Thyroid gland (tissue), 4 donors: ENCODE results near the gene FITM1. TPM values are rescaled to one million over a fixed set of nuclear protein-coding genes. Genes with fewer than 3 reads are reported as not detected.
A peak's percentile ranks its signal among the peaks of the same experiment; 100 is the strongest.

Experiments used
- DNase-seq, 2 donors: peaks; one replicate each; pipeline ENCODE4 v3.0.0-alpha.2; 2019
- H3K27ac ChIP-seq, 3 donors: fragments of 200-600 bp; sonication (generic); 1 replicate in 2 of 3; 2 replicates in 1 of 3; pipeline ENCODE4 v1.5.1; 2016 to 2019; ENCODE audit warnings: mild to moderate bottlenecking in 1 of 3, moderate library complexity in 1 of 3
- H3K27me3 ChIP-seq: fragments of 200-600 bp; sonication (generic); one replicate; pipeline ENCODE4 v1.5.1; 2019
- H3K36me3 ChIP-seq, 2 donors: fragments of 200-600 bp; sonication (generic); one replicate each; pipeline ENCODE4 v1.5.1; 2016 to 2019
- H3K4me1 ChIP-seq, 2 donors: fragments of 200-600 bp; sonication (generic); one replicate each; pipeline ENCODE4 v1.5.1; 2017 to 2019
- H3K4me3 ChIP-seq, 3 donors: fragments of 200-600 bp; sonication (generic); replicated peaks in 1 of 3; 1 replicate in 2 of 3; 2 replicates in 1 of 3; pipeline ENCODE4 v1.5.1; 2016; ENCODE audit warnings: mild to moderate bottlenecking in 1 of 3
- H3K9me3 ChIP-seq: fragments of 200-600 bp; sonication (generic); one replicate; pipeline ENCODE4 v1.5.1; 2017
- CTCF ChIP-seq, 6 experiments: fragments of 200-600 bp in 3 of 6; fragments of 450-650 bp in 3 of 6; sonication (generic) in 3 of 6; IDR thresholded peaks; one replicate each; pipeline ENCODE4 v1.5.1; 2016 to 2019; ENCODE audit warnings: antibody characterized with exemption in 6 of 6, mild to moderate bottlenecking in 2 of 6, inconsistent platforms in 1 of 6, moderate library complexity in 1 of 6
- POLR2A ChIP-seq, 2 donors: fragments of 450-650 bp; IDR thresholded peaks; one replicate each; pipeline ENCODE4 v1.6.1; 2017; ENCODE audit warnings: antibody characterized with exemption in 2 of 2, mild to moderate bottlenecking in 2 of 2, moderate library complexity in 1 of 2
- WGBS, 2 donors: methylation state at CpG; one replicate each; pipeline ENCODE4 v1.1.5; 2017; 5-methylcytosine and 5-hydroxymethylcytosine counted together
- intact Hi-C: fragments of 100-400 bp; cut with DNase I; formaldehyde crosslinking; loops from one replicate; pipeline ENCODE4 v1.15.1; 2023
- total RNA-seq, 4 donors: library from RNA; depleted of rRNA; stranded (reverse); fragments of >200 nt; gene quantifications; one replicate each; pipeline ENCODE4 v1.2.3, GENCODE V29; 2016

Gene FITM1
- total RNA-seq, 4 donors from 2014 or later: 0.63 to 3.5 (median 2.7) TPM; not detected in 1

GRCh38 chr14:24110060-24110459 is 20.4 kb upstream of the FITM1 start:
- DNase-seq: no peak
- no peaks in the 10 kb centered on the region for H3K36me3 ChIP-seq
- 88 to 89% methylated on average over 9 of the region's 9 CpGs for WGBS, 2 donors
- H3K27me3 ChIP-seq: no peaks in the 10 kb centered on the region
- no peak overlapping the region for H3K27ac ChIP-seq
- intact Hi-C loops: no loop called here
- no peak overlapping the region for H3K4me3 ChIP-seq
- peaks cover 15 to 28% of the 10 kb centered on the region in 2 donors for H3K4me1 ChIP-seq
- H3K9me3 ChIP-seq: no peaks in the 10 kb centered on the region
- TF ChIP-seq POLR2A (IDR thresholded peaks at IDR 0.05) (no peak), CTCF (IDR thresholded peaks at IDR 0.05) (no peak)

- Histone ChIP-seq H3K27me3 (no peaks in the 10 kb centered on the region), H3K9me3 (no peaks in the 10 kb centered on the region), H3K4me3 (no peak overlapping the region), H3K27ac (no peak overlapping the region), H3K4me1 (peaks cover 16 to 26% of the 10 kb centered on the region in 2 donors), H3K36me3 (no peaks in the 10 kb centered on the region)
- WGBS, 2 donors: 30 to 76% methylated on average over 1 of the region's 1 CpG
- DNase-seq: no peak
- intact Hi-C loops: no loop called here
- TF ChIP-seq POLR2A (IDR thresholded peaks at IDR 0.05) (no peak), CTCF (IDR thresholded peaks at IDR 0.05) (no peak)
Observed at GRCh38 chr14:24110523-24110922, 19.9 kb upstream of the FITM1 start.

- DNase-seq: no peak
- H3K27me3 ChIP-seq: no peaks in the 10 kb centered on the region
- no peaks in the 10 kb centered on the region for H3K9me3 ChIP-seq
- peak overlapping the region; percentile 63 to 97 (median 90) for H3K4me3 ChIP-seq
- TF ChIP-seq CTCF (IDR thresholded peaks at IDR 0.05): no peak
- no peak for TF ChIP-seq POLR2A (IDR thresholded peaks at IDR 0.05)
- H3K36me3 ChIP-seq: peaks cover 5 to 11% of the 10 kb centered on the region in 2 donors
- peaks cover 14 to 16% of the 10 kb centered on the region in 2 donors for H3K4me1 ChIP-seq
- intact Hi-C loops: no loop called here
- WGBS, 2 donors: 20 to 26% methylated on average over 13 of the region's 15 CpGs
- H3K27ac ChIP-seq: peak overlapping the region; percentile 98 to 100 (median 99)
Observed at GRCh38 chr14:24113379-24113800, 17.1 kb upstream of the FITM1 start.

DNA sequence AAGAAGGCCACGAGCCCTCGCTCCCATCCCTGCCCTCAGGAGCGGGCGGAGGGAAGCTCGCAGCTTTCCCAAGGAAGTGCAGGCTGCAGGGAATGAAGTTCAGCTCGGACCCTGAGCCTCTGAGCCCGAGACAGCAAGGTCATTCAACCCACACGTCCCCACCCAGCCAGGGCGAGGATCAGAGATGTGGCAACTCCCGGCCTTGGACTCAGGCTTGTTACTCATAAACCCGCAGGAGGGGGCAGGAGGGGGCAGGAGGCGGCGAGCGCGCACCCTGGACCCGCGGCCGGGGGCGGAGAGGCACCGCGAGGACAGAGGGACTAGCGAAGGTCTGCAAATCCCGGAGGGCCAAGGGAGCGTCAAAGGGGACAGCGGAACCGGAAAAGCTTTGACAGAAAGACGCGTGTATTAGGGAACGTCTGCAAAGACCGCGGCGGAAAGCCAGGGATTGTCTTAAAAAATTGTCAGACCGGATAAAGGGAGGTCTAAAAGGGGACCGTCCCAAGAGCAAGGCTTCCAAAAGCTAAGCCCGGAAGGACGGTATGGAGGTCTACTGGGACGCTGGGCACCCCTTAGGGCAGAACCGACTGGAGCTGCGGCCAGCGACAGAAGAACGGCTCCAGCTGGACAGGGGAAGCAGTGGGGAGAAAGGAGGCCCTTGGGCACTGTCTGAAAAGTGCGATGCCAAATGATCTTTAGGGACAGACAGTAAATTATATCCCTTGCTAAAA is 16.5 kb upstream of the FITM1 start:
- H3K36me3 ChIP-seq: peaks cover 10 to 17% of the 10 kb centered on the region in 2 donors
- intact Hi-C loops: no loop called here
- H3K9me3 ChIP-seq: no peaks in the 10 kb centered on the region
- H3K27me3 ChIP-seq: no peaks in the 10 kb centered on the region
- 0 to 1% methylated on average over 32 to 42 of the region's 42 CpGs for WGBS, 2 donors
- H3K27ac ChIP-seq: peak overlapping the region; percentile 98 to 100 (median 99)
- H3K4me1 ChIP-seq: peaks cover 13 to 14% of the 10 kb centered on the region in 2 donors
- peak overlapping the region; percentile 63 to 97 (median 90) for H3K4me3 ChIP-seq
- TF ChIP-seq POLR2A (IDR thresholded peaks at IDR 0.05): peak; percentile 25 to 80
- peak in 1 of 6 experiments; percentile 7 for TF ChIP-seq CTCF (IDR thresholded peaks at IDR 0.05)
- DNase-seq: peak; percentile 85 to 90
